ENCODE measurements around the gene LMO7.
"Not testable (repeated sequence)": the region's sequence is repeated elsewhere in the genome, so short reads cannot be mapped to it uniquely, and the experiment has no call there.

The LMO7 gene

GRCh38 chr13:75770592-75771011, 134.5 kb downstream of the LMO7 start:
- no peak overlapping the region for H3K4me3 ChIP-seq (ENCODE audit: control insufficient read depth, low read depth, low read length)
- peak; percentile 48 for DNase-seq (ENCODE audit: low read depth)
- TF ChIP-seq CTCF (conservative IDR thresholded peaks at IDR 0.05; ENCODE audit: control insufficient read depth, insufficient read depth, low read depth, low read length) = no peak

DNA sequence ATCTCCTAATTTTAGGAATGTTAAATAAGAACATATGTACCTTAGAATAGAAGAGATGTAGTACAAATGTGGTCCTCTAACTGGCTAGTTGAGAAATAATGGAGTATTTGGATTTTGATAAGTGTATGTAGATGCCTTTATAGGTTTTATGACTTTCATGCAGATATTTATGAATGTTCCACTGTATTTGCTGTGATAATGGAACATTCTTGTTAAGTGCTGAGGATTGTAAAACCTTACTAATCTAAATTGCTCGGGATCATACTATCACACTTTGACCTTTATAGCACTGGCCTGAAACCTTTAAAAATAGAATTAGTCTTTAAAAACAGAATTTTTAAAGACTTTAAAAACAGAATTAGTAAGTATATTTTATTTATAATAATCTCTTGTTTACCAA, 135.1 kb downstream of the LMO7 start:
- DNase-seq (ENCODE audit: low read depth) = no peak
- H3K4me3 ChIP-seq (ENCODE audit: control insufficient read depth, low read depth, low read length) = no peak overlapping the region
- no peak for TF ChIP-seq CTCF (conservative IDR thresholded peaks at IDR 0.05; ENCODE audit: control insufficient read depth, insufficient read depth, low read depth, low read length)

GRCh38 chr13:75771818-75772217, 135.7 kb downstream of the LMO7 start:
- no peak for TF ChIP-seq CTCF (conservative IDR thresholded peaks at IDR 0.05; ENCODE audit: control insufficient read depth, insufficient read depth, low read depth, low read length)
- peak; percentile 85 for DNase-seq (ENCODE audit: low read depth)

GRCh38 chr13:75774176-75774575, 138.0 kb downstream of the LMO7 start:
- peak; percentile 40 for DNase-seq (ENCODE audit: low read depth)
- no peak for TF ChIP-seq CTCF (conservative IDR thresholded peaks at IDR 0.05; ENCODE audit: control insufficient read depth, insufficient read depth, low read depth, low read length)
- no peak overlapping the region for H3K4me3 ChIP-seq (ENCODE audit: control insufficient read depth, low read depth, low read length)

More at GRCh38 chr13:75771818-75772217, 135.7 kb downstream of the LMO7 start:
- H3K4me3 ChIP-seq (ENCODE audit: control insufficient read depth, low read depth, low read length) = no peak overlapping the region

- TF ChIP-seq CTCF (conservative IDR thresholded peaks at IDR 0.05; ENCODE audit: control insufficient read depth, insufficient read depth, low read depth, low read length) = no peak
- no peak for DNase-seq (ENCODE audit: low read depth)
- no peak overlapping the region for H3K4me3 ChIP-seq (ENCODE audit: control insufficient read depth, low read depth, low read length)
These were observed 140.4 kb downstream of the LMO7 start for GRCh38 chr13:75776550-75776949.

- no peak for TF ChIP-seq CTCF (conservative IDR thresholded peaks at IDR 0.05; ENCODE audit: control insufficient read depth, insufficient read depth, low read depth, low read length)
- DNase-seq (ENCODE audit: low read depth) = no peak
- no peak overlapping the region for H3K4me3 ChIP-seq (ENCODE audit: control insufficient read depth, low read depth, low read length)
These were observed 143.3 kb downstream of the LMO7 start for GRCh38 chr13:75779393-75779792.

GRCh38 chr13:75780103-75780502, 144.0 kb downstream of the LMO7 start:
- DNase-seq (ENCODE audit: low read depth); H3K4me3 ChIP-seq (ENCODE audit: control insufficient read depth, low read depth, low read length): not testable (repeated sequence)
